Heart left ventricle (tissue), 16 donors: ENCODE measurements around the gene ZFPM1. TPM values are rescaled to one million over a fixed set of nuclear protein-coding genes. Genes with fewer than 3 reads are reported as not detected.

ENCODE experiments used
- ATAC-seq, 4 donors: fragments of 200-7000 bp; cut with Tn5 transposase; one replicate each; pipeline ENCODE4 v1.9.1; 2020 to 2022; ENCODE audit warnings: moderate library complexity in 4 of 4, mild to moderate bottlenecking in 3 of 4, moderate number of reproducible peaks in 1 of 4
- DNase-seq, 5 donors: peaks; one replicate each; pipeline ENCODE4 v3.0.0-alpha.2; 2020
- H3K27ac ChIP-seq, 12 donors: fragments of 200-600 bp; sonication (generic) in 4 of 12; one replicate each; pipeline versions ENCODE4 v1.5.0 to v1.8.0; 2016 to 2022; ENCODE audit warnings: mild to moderate bottlenecking in 2 of 12
- H3K27me3 ChIP-seq, 9 donors: fragments of 200-600 bp; sonication (generic) in 2 of 9; one replicate each; pipeline versions ENCODE4 v1.5.1 to v1.8.0; 2016 to 2022; ENCODE audit warnings: mild to moderate bottlenecking in 3 of 9
- H3K36me3 ChIP-seq, 9 donors: fragments of 200-600 bp; sonication (generic) in 2 of 9; one replicate each; pipeline versions ENCODE4 v1.5.0 to v1.8.0; 2018 to 2022; ENCODE audit warnings: mild to moderate bottlenecking in 2 of 9
- H3K4me1 ChIP-seq, 12 donors: fragments of 200-600 bp; sonication (generic) in 4 of 12; one replicate each; pipeline versions ENCODE4 v1.5.0 to v1.8.0; 2016 to 2022; ENCODE audit warnings: mild to moderate bottlenecking in 3 of 12
- H3K4me3 ChIP-seq, 12 donors: fragments of 200-600 bp; sonication (generic) in 4 of 12; one replicate each; pipeline versions ENCODE4 v1.5.0 to v1.8.0; 2017 to 2022; ENCODE audit warnings: mild to moderate bottlenecking in 9 of 12, moderate library complexity in 4 of 12
- H3K9me3 ChIP-seq, 12 donors: fragments of 200-600 bp; sonication (generic) in 4 of 12; one replicate each; pipeline versions ENCODE4 v1.5.0 to v1.8.0; 2016 to 2022; ENCODE audit warnings: mild to moderate bottlenecking in 1 of 12
- CTCF ChIP-seq, 12 donors: fragments of 200-600 bp; sonication (generic) in 4 of 12; IDR thresholded peaks; one replicate each; pipeline versions ENCODE4 v1.5.0 to v1.8.0; 2018 to 2022; ENCODE audit warnings: antibody characterized with exemption in 12 of 12, mild to moderate bottlenecking in 5 of 12
- POLR2A ChIP-seq, 2 donors: fragments of 450-650 bp; IDR thresholded peaks; one replicate each; pipeline ENCODE4 v1.6.1; 2017; ENCODE audit warnings: antibody characterized with exemption in 2 of 2, mild to moderate bottlenecking in 2 of 2, moderate library complexity in 2 of 2
- WGBS, 4 donors: extraction: QIAGEN DNeasy Blood & Tissue Kit in 2 of 4; methylation state at CpG; one replicate each; pipeline versions ENCODE4 v1.1.5 to v1.1.7; 2013 to 2018; 5-methylcytosine and 5-hydroxymethylcytosine counted together
- intact Hi-C, 10 donors: fragments of 100-400 bp; cut with DNase I; formaldehyde crosslinking; loops; one replicate each; pipeline versions ENCODE4 v1.11.1 to v1.14.2; 2022
- polyA plus RNA-seq, 2 donors: library from polyadenylated mRNA; stranded (reverse); fragments of 200-250 nt; gene quantifications; one replicate each; pipeline ENCODE4 v1.2.3, GENCODE V29; 2013
- total RNA-seq, 9 donors: library from RNA; depleted of rRNA in 2 of 9; stranded (reverse); fragments of >200 nt in 2 of 9; fragmentation: NEBNext Ultra II Directional in 3 of 9; extraction: Animal tissue kit (Norgen Biotek cat#: 25700) in 3 of 9; gene quantifications; one replicate each; pipeline versions ENCODE4 v1.1.0 to v1.2.4, GENCODE V29; 2016 to 2023
- donor health status: ischemic (EF 13 %, LVEDD 7.1; RV severe dilation, severe dysfunction).
- donor health status: healthy with polysubstance abuse.
- donor health status: DM: no; HTN: yes; CAD: no.
- donor health status: DM: no; HTN: no; CAD: no.
- donor health status: ischemic (EF 25% LVEDD 6.9; RV normal size, moderate dysfunction).
- donor health status: ischemic (EF 25% LVEDD 5.7; RV mildly dilated, moderate dysfunction).
- donor health status: healthy.
- donor health status: DM: yes; HTN: yes; CAD: no.
- donor health status: ischemic (EF 35%, LVEDD 5.7; RV mildly dilated, moderate dysfunction).
- donor health status: nonischemic (EF 11% LVEDD 7.7; RV severe dilation, severe dysfunction).
- donor health status: DM: yes; HTN: yes; CAD: no.
- donor health status: PGD.
- donor health status: ischemic (EF 29% LVEDD 5.4; RV normal size, mild dysfunction).
- donor health status: nonischemic (EF 23%, LVEDD 6.1; RV moderate dilation, normal function).

ZFPM1 gene
- total and polyA plus RNA-seq, 11 donors, result 1.3 to 6.3 (median 4.1) TPM

DNA sequence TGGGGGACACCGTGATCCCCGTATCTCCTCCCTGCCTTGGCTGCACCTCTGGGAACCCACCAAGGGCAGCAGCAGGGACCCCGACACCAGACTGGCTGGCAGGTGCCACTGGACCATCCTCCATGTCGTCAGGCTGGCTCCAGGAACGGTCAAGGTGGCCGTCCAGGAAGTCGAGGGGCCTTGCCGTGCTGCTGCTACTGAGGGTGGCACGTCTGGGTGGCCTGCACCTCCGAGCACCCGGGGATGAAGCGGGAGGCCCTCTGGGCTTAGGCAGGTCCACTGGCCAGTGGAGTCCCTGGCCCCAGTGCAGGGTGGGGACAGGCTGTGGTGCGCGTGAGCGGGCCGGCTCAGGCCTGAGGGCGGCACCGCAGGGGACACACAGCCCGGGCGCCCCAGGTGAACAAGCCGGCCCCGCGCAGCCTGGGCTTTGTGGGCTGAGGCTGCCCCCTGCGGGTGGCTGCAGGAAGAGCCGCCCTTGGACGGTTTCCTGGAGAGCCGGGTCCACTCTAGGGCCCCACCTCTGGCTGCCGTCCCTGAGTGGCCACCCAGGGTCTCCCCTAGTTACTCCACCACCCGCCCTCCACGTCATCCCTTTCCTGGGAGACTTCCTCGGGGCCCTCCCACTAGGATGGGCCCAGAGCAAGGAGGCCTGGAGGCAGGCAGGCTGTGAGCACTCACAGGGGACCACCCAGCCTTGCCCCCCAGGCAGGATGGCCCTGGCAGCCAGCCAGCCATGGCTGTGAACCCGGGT, 74.3 kb downstream of the ZFPM1 start:
- DNase-seq, result peak; percentile 57 to 82 (median 58)
- intact Hi-C loops, result loop anchor here (1.0 to 10.0 kb wide), 4 partner anchors 83 to 333 kb away; no protein-coding TSS in a partner anchor
- WGBS, 4 donors, result 26 to 31% (median 27%) methylated on average over 24 to 32 of the region's 32 CpGs
- no peak overlapping the region for H3K27ac ChIP-seq
- H3K9me3 ChIP-seq, result no peaks in the 10 kb centered on the region
- peaks cover 0 to 28% (median 12%) of the 10 kb centered on the region in 12 donors for H3K4me1 ChIP-seq
- peak; percentile 43 to 73 (median 63) for ATAC-seq
- peaks cover 0 to 9% (median 0%) of the 10 kb centered on the region in 9 donors for H3K36me3 ChIP-seq
- no peak overlapping the region for H3K4me3 ChIP-seq
- TF ChIP-seq CTCF (IDR thresholded peaks at IDR 0.05), result peak; percentile 85 to 96 (median 92)
- no peak for TF ChIP-seq POLR2A (IDR thresholded peaks at IDR 0.05)
- no peaks in the 10 kb centered on the region for H3K27me3 ChIP-seq

DNA sequence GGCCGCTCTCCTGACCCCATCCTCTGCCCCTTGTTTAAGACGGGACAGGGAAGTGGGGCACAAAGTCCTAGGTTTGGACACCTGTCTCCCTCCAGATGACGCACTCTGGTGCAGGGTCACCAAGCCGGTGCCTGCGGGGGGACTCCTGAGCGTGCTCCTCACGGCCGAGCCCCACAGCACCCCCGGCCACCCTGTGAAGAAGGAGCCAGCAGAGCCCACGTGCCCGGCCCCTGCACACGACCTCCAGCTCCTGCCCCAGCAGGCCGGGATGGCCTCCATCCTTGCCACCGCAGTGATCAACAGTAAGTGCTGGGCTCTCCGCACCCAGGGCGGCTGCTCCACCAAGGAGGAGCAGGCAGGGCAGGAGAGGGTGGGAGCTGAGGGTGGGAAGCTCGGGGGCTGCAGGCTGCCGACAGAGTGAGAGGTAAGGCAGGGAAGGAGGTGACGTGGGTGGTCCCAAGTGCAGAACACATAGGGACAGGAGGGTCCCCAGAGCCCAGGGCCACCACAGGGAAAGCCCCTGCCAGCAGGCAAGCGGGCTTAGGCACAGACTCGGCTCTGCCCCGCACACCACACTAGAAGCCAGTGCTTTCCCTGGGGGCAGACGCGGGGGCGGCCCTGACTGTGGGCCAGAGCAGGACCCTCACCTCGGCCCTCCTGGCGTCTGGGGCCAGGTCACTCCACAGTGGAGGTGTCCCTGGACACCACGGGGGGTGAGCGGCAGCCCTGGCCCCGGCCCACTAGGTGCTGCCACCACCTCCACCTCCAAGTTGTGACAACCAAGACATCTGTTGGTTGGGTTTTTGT, 75.1 kb downstream of the ZFPM1 start:
- H3K27ac ChIP-seq, result no peak overlapping the region
- no peak for TF ChIP-seq CTCF (IDR thresholded peaks at IDR 0.05)
- no peak for TF ChIP-seq POLR2A (IDR thresholded peaks at IDR 0.05)
- 75 to 78% (median 75%) methylated on average over 26 to 30 of the region's 30 CpGs for WGBS, 4 donors
- H3K4me3 ChIP-seq, result no peak overlapping the region
- intact Hi-C loops, result loop anchor here (1.0 to 10.0 kb wide), 4 partner anchors 84 to 333 kb away; no protein-coding TSS in a partner anchor
- H3K4me1 ChIP-seq, result peaks cover 0 to 33% (median 13%) of the 10 kb centered on the region in 12 donors
- H3K36me3 ChIP-seq, result peaks cover 0 to 9% (median 0%) of the 10 kb centered on the region in 9 donors
- no peak for ATAC-seq
- H3K27me3 ChIP-seq, result no peaks in the 10 kb centered on the region
- H3K9me3 ChIP-seq, result no peaks in the 10 kb centered on the region
- peak in 2 of 5 donors; percentile 25 to 63 for DNase-seq

- TF ChIP-seq CTCF (IDR thresholded peaks at IDR 0.05), result no peak
- TF ChIP-seq POLR2A (IDR thresholded peaks at IDR 0.05), result no peak
- peak in 2 of 5 donors; percentile 16 to 52 for DNase-seq
- peaks cover 0 to 29% (median 14%) of the 10 kb centered on the region in 12 donors for H3K4me1 ChIP-seq
- no peak for ATAC-seq
- no peaks in the 10 kb centered on the region for H3K9me3 ChIP-seq
- intact Hi-C loops, result loop anchor here in 1 of 10 donors (10.0 kb wide), 1 partner anchor 334 kb away; no protein-coding TSS in a partner anchor
- H3K27ac ChIP-seq, result no peak overlapping the region
- WGBS, 4 donors, result 85 to 91% (median 90%) methylated on average over 16 to 22 of the region's 22 CpGs
- H3K36me3 ChIP-seq, result peaks cover 0 to 9% (median 0%) of the 10 kb centered on the region in 9 donors
- no peak overlapping the region for H3K4me3 ChIP-seq
- H3K27me3 ChIP-seq, result no peaks in the 10 kb centered on the region
Observed at GRCh38 chr16:88528902-88529318, 75.8 kb downstream of the ZFPM1 start.
